HepG2 (cell line): ENCODE measurements around the gene RPS27L.

Source experiments
- CEBPB ChIP-seq: IDR thresholded peaks from 2 replicates; pipeline ENCODE4 v1.6.1; 2011; ENCODE audit warnings: low read depth, low read length, improper control_type of control experiment, borderline replicate concordance
- CHD2 ChIP-seq: IDR thresholded peaks from 2 replicates; pipeline ENCODE4 v1.6.1; 2011; ENCODE audit warnings: low read depth, low read length, improper control_type of control experiment
- DPF2 ChIP-seq: sonication (generic); formaldehyde crosslinking; IDR thresholded peaks from 2 replicates; pipeline ENCODE4 v1.4.0; 2020; ENCODE audit warnings: mild to moderate bottlenecking, low read depth, missing genetic modification reagents, borderline replicate concordance
- NCOR1 ChIP-seq: fragments of 200-600 bp; sonication (generic); IDR thresholded peaks from 2 replicates; pipeline ENCODE4 v1.7.0; 2017; ENCODE audit warnings: antibody characterized with exemption, low read length, borderline replicate concordance
- SMC3 ChIP-seq: IDR thresholded peaks from 2 replicates; pipeline ENCODE4 v1.6.1; 2011; ENCODE audit warnings: low read length, improper control_type of control experiment
- TF ChIP-seq, protein P1 (sequence below): sonication (generic); formaldehyde crosslinking; IDR thresholded peaks from 2 replicates; pipeline ENCODE4 v1.5.0; 2020; ENCODE audit warnings: mild to moderate bottlenecking, missing genetic modification reagents, moderate library complexity
- TF ChIP-seq, protein P2 (sequence below): sonication (generic); formaldehyde crosslinking; IDR thresholded peaks from 2 replicates; pipeline ENCODE4 v1.4.0; 2020; ENCODE audit warnings: mild to moderate bottlenecking, missing genetic modification reagents
- TF ChIP-seq, protein P3 (sequence below): conservative IDR thresholded peaks from 2 replicates; pipeline ENCODE4 v1.6.1; 2018; ENCODE audit warnings: missing genetic modification reagents
- TF ChIP-seq, protein P4 (sequence below), 2 experiments: fragments of 450-650 bp in 1 of 2; sonication (generic) in 1 of 2; formaldehyde crosslinking; IDR thresholded peaks; 2 replicates each; pipeline versions ENCODE4 v1.5.0 to v1.8.0; 2020 to 2022; ENCODE audit warnings: mild to moderate bottlenecking in 1 of 2, missing genetic modification reagents in 1 of 2

DNA sequence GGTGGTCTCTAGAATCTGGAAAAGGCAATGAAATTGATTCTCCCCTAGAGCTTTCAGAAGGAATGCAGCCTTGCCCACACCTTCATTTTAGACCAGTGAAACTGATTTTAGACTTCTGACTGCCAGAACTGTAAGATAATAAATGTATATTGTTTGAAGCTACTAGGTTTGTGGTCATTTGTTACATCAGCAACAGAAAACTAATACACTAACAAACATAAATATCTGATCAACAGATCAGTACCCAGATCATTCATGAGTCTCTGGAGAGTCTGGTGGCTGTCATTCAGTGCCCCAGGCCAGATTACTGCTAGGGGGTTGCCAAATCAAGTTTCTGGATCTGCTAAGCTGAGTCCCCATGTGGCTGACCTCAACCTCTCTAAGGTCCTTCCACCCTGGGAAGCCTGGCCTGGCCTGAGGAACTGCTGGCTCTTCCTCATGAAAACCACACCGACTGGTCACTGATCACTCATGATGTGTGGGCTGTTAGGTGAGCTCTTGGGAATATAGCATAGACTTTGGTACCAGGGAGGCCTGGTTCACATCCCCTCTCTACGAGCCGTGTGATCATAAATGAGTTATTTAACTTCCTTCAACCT, 46.8 kb downstream of the RPS27L start:
- TF ChIP-seq DPF2 (CRISPR knock-in tag) (no peak), CEBPB (no peak), SMC3 (no peak), CHD2 (no peak), NCOR1 (no peak)
- TF ChIP-seq, protein P1, sequence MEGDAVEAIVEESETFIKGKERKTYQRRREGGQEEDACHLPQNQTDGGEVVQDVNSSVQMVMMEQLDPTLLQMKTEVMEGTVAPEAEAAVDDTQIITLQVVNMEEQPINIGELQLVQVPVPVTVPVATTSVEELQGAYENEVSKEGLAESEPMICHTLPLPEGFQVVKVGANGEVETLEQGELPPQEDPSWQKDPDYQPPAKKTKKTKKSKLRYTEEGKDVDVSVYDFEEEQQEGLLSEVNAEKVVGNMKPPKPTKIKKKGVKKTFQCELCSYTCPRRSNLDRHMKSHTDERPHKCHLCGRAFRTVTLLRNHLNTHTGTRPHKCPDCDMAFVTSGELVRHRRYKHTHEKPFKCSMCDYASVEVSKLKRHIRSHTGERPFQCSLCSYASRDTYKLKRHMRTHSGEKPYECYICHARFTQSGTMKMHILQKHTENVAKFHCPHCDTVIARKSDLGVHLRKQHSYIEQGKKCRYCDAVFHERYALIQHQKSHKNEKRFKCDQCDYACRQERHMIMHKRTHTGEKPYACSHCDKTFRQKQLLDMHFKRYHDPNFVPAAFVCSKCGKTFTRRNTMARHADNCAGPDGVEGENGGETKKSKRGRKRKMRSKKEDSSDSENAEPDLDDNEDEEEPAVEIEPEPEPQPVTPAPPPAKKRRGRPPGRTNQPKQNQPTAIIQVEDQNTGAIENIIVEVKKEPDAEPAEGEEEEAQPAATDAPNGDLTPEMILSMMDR: no peak
- TF ChIP-seq, protein P2, sequence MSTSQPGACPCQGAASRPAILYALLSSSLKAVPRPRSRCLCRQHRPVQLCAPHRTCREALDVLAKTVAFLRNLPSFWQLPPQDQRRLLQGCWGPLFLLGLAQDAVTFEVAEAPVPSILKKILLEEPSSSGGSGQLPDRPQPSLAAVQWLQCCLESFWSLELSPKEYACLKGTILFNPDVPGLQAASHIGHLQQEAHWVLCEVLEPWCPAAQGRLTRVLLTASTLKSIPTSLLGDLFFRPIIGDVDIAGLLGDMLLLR: no peak
- TF ChIP-seq, protein P3, sequence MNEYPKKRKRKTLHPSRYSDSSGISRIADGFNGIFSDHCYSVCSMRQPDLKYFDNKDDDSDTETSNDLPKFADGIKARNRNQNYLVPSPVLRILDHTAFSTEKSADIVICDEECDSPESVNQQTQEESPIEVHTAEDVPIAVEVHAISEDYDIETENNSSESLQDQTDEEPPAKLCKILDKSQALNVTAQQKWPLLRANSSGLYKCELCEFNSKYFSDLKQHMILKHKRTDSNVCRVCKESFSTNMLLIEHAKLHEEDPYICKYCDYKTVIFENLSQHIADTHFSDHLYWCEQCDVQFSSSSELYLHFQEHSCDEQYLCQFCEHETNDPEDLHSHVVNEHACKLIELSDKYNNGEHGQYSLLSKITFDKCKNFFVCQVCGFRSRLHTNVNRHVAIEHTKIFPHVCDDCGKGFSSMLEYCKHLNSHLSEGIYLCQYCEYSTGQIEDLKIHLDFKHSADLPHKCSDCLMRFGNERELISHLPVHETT (CRISPR knock-in tag): no peak
- TF ChIP-seq, protein P4, sequence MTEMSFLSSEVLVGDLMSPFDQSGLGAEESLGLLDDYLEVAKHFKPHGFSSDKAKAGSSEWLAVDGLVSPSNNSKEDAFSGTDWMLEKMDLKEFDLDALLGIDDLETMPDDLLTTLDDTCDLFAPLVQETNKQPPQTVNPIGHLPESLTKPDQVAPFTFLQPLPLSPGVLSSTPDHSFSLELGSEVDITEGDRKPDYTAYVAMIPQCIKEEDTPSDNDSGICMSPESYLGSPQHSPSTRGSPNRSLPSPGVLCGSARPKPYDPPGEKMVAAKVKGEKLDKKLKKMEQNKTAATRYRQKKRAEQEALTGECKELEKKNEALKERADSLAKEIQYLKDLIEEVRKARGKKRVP (CRISPR knock-in tag; IDR thresholded peaks at IDR 0.05): no peak
